Endothelial cell of hepatic sinusoid (primary cell): ENCODE measurements around the gene SPNS3.

Experiments used
- in situ Hi-C: cut with HindIII; loops from 2 replicates; pipeline ENCODE4 v1.10.0; 2017; ENCODE audit warnings: low sequenced_read_pairs

The SPNS3 gene, protein sequence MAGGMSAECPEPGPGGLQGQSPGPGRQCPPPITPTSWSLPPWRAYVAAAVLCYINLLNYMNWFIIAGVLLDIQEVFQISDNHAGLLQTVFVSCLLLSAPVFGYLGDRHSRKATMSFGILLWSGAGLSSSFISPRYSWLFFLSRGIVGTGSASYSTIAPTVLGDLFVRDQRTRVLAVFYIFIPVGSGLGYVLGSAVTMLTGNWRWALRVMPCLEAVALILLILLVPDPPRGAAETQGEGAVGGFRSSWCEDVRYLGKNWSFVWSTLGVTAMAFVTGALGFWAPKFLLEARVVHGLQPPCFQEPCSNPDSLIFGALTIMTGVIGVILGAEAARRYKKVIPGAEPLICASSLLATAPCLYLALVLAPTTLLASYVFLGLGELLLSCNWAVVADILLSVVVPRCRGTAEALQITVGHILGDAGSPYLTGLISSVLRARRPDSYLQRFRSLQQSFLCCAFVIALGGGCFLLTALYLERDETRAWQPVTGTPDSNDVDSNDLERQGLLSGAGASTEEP

DNA sequence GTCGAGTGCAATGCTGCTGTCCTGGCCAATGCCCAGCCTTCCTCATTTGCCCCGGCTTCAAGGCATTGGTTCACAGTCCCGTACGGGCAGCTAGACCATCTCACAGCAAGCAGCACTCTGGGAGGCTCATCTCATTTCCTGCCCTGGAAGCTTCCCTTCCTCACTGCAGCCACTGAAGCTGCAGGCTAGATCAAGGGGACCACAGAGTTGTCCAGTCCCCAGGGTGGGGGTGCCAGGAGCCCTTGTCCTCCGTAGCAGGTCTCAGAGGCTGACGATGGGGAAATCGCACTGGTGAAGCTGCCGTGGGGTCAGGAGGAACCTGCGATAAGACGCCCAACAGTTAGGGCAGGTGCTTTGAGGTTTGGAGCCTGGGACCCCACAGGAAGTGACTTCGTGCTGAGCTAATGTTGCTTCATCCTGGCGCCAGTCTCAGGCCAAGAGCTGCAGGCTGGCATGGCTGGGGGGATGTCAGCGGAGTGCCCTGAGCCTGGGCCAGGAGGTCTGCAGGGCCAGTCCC lies at the start of gene SPNS3:
Gene SPNS3, plus strand, starts transcription at position 426 of the 517 bp plus-strand sequence. Its CDS starts 28 bp downstream, at position 454.
- in situ Hi-C loops, result no loop called here

DNA sequence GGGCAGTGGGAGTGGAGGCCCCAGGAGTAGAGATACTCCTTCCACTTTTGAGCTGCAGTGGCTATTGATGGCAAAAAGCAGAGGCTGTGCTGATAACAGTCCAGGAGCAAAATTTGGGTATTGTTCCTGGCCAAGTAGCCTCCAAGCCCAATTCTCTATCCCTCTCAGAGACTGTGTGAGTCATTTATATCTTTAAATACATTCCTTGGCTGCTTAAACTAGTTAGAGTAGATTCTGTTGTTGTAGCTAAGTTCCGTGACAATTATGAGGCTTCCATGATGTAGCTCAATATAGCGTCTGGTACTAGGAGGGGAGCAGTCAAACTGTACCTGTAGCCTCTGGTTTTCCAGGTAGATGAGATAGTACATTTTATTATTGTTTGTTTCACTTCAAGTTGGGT lies 47.3 kb upstream of the SPNS3 start:
- in situ Hi-C loops, result no loop called here

GRCh38 chr17:4387137-4387536 lies 46.6 kb upstream of the SPNS3 start:
- in situ Hi-C loops, result no loop called here

- in situ Hi-C loops, result no loop called here
Observed at GRCh38 chr17:4389079-4389478, 44.7 kb upstream of the SPNS3 start.

- in situ Hi-C loops, result no loop called here
Observed at GRCh38 chr17:4393806-4394205, 39.9 kb upstream of the SPNS3 start.

DNA sequence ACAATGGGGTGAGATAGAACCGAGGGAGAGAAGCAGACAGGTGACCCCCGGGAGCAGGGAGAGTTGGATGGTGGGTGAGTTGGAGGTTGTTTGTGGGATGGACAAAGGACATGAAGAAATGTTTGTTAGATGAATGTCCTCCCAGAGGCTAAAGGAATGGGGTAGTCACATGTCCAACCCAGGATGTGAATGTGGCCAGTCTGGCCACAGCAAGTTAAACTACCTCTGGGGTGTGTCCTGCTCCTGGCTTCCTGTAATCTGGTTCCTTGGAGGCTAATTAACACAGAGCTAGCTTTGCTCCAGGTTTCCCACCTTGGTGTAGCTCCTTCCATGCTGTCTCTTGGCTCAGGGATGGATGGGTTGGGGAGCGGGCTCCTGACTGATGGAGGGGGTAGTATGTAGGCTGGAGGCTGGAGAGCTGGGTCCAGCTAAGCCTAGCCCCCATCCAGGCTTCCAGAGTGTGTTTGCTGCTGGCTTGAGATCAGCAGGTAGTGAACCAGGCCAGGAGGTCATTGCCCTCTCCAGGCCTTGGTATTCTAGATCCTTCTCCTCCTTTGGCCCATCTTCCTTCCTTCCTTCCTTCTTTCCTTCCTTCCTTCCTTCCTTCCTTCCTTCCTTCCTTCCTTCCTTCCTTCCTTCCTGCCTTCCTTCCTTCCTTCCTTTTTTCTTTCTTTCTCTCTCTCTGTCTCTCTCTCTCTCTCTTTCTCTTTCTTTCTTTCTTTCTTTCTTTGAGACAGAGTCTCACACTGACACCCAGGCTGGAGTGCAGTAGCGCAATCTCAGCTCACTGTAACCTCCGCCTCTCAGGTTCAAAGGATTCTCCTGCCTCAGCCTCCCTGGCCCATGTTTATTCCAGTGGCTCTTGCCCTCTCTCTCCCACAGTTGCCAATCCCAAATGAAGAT lies 39.3 kb upstream of the SPNS3 start:
- in situ Hi-C loops, result no loop called here

- in situ Hi-C loops, result no loop called here
Observed at GRCh38 chr17:4395111-4395478, 38.6 kb upstream of the SPNS3 start.

DNA sequence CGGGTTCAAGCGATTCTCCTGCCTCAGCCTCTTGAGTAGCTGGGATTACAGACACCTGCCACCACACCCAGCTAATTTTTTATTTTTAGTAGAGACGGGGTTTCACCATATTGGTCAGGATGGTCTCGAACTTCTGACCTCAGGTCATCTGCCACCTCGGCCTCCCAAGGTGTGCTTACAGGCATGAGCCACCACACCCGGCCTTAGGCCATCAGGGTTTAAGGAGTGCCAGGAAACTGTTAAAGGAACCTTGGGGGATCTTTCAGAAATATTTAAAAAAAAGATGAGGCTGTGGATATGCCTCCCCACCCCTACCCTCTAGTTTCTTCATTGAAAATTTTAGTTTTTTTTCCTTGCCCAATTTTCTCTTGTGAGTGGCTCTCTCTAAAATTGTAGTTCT lies 35.9 kb upstream of the SPNS3 start:
- in situ Hi-C loops, result no loop called here

DNA sequence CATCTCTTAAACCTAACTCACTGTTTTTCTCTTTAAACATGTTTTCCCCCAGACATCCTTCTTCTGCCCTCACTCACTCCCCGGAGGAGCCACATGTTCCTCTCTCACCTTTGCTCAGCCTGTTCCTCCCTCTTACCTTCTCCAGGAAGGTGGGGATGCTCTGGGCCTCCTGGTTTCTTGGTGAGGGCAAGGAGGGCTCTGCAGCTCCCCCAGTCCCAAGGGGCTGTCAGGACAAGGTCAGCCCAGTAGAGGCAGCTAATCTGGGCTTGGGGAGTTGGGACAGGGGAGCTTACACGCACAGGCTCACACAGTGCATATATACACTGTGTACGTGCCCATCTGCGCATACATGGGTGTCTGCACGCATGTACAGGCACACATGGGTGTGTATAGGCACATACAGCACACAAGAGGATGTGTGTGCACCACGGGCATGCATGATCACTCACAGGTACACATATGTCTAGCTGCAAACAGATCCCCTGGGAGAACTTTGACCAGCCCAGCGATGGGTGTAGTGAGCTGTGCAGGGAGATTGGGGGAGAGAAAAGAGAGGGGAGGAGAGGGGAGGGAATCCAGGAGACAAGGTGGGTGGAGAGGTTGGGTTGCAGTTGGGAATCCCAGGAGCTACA lies 28.6 kb upstream of the SPNS3 start:
- in situ Hi-C loops, result no loop called here

DNA sequence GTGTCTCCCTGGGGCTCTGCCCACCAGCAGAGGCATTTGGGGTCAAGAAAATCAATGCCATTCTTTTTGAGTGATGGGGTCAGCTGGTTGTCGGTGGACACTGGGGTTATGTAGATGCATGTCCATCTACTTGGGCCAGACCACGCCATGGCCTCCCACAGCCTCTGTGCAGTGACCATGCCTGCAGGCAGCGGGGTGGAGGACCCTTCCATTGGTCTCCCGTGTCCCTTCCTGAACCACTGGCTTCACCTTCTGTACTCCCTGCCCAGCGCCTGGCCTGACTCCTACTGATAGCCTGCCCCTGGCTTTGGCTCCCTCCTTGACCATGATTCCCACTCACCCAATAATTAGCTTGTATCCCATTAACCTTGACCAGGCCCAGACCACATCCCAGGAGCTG lies 28.0 kb upstream of the SPNS3 start:
- in situ Hi-C loops, result no loop called here

DNA sequence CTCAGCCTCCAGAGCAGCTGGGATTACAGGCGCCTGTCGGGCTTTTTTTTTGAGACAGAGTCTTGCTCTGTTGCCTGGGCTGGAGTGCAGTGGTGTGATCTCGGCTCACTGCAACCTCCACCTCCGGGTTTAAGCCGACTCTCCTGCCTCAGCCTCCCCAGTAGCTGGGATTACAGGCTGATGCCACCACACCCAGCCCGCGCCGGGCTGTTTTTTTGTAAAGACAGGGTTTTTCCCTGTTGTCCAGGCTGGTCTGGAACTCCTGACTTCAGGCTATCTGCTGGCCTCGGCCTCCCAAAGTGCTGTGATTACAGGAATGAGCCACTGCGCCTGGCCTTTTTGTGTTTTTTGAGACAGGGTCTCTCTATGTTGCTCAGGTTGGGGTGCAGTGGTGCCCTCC lies 27.4 kb upstream of the SPNS3 start:
- in situ Hi-C loops, result no loop called here

- in situ Hi-C loops, result no loop called here
Observed at GRCh38 chr17:4407216-4407615, 26.5 kb upstream of the SPNS3 start.

DNA sequence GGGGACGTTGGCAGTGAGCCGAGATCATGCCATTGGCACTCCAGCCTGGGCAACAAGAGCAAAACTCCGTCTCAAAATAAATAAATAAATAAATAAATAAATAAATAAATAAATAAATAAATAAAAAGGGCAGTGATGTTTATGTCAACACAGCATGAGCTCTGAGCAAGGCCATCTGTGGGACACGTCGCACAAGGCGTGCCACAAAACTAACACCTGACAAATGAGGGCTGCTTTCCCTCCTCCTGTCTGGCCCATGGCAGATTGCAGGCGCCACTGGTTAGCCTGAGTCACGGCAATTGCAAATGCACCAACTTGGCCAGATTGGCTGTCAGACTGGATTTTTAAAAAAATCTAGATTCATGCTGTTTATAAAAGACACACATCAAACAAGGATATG lies 25.9 kb upstream of the SPNS3 start:
- in situ Hi-C loops, result no loop called here

- in situ Hi-C loops, result no loop called here
Observed at GRCh38 chr17:4409659-4410058, 24.1 kb upstream of the SPNS3 start.

DNA sequence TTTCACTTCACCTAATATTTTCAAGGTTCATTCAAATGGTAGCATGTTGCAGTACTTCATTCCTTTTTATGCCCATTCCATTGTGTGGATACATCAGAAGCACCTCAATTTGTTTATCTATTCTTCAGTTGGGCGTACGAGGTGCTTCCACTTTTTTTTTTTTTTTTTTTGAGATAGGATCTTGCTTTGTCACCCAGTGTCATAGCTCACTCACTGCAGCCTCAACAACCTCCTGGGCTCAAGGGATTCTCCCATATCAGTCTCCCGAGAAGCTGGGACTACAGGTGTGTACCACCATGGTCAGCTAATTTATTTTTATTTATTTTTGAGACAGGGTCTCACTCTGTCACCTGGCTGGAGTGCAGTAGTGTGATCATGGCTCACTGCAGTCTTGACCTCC lies 22.5 kb upstream of the SPNS3 start:
- in situ Hi-C loops, result no loop called here

- in situ Hi-C loops, result no loop called here
Observed at GRCh38 chr17:4412933-4413831, 20.6 kb upstream of the SPNS3 start.

GRCh38 chr17:4417129-4417667 lies 16.5 kb upstream of the SPNS3 start:
- in situ Hi-C loops, result no loop called here

DNA sequence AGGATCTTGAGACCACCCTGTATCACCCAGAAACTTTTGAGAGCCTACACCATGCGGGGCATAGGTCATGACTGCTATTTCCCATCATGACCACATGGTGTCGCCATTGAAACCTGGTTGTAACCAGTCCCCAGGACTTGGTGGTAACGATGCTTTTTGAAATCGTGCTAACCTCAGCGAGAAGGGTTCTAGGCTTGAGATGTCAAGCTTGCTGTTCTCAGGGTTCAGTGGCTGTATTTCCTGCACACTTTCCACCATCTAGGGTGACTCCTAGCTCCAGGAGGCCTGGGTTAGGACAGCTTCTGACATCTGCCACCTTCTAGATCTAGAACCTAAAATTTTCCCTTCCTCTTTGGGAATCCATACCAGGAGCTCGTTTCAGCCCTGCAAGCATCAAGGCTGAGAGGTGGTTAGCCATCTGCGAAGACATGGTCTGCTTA lies 13.0 kb upstream of the SPNS3 start:
- in situ Hi-C loops, result loop anchor here (5.0 to 10.0 kb wide), 5 partner anchors 72 to 326 kb away; no protein-coding TSS in a partner anchor

- in situ Hi-C loops, result loop anchor here (5.0 to 10.0 kb wide), 5 partner anchors 69 to 328 kb away; no protein-coding TSS in a partner anchor
Observed at GRCh38 chr17:4422864-4423263, 10.9 kb upstream of the SPNS3 start.
